HG03469 (cell line): ENCODE data around the gene COPS6.
A peak's percentile ranks its signal among the peaks of the same experiment; 100 is the strongest.

Experiments
- ATAC-seq: cut with Tn5 transposase; IDR thresholded peaks from one replicate; pipeline ENCODE4 v1.9.1; 2021; ENCODE audit warnings: mild to moderate bottlenecking, moderate library complexity, moderate number of reproducible peaks; ENCODE audit not compliant: unreplicated experiment

COPS6 gene

DNA sequence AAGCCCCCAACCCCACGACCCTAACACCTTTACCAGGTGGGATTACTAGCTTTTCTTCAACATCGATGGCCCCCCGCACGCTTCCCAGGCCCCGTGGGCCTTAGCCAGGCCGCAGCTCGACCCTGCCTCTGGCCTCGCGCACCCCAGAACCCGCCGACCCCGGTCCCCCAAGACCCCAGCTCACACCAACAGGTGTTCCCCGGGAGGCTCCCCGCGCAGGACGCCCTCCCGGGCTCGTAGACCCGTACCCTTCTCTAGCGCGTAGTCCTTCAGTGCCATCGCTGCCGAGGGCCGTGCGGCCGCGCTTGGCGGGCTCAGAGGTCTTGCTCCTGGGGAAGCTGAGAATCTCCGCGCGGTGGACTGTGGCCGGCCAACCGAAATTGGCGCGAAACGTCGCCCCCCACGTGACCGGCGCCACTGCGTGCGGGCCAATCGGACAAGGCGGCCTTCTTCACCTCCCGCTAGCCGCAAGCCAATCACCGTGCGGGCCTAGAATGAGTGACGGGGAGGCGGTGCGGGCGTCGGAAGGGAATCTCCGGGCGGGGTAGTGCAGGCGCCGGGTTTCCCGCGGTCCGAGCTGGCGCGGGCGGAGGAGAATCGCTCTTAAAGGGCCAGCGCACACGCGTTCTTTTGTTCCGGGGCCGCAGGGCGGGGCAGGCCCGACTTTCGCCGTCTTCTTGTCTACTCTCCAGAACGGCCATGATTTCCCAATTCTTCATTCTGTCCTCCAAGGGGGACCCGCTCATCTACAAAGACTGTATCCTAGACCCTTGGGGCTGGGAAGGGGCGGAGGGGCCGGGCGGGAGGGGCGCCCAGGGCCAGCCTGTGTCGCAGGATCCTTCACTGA lies 12.5 kb downstream of the COPS6 start, which contains the start of the genes AP4M1 and MCM7:
TSS of gene AP4M1 (plus strand) at position 628 of the 847 bp plus-strand sequence. CDS start at position 700, 72 bp downstream.
TSS of gene MCM7 (minus strand) at position 382 of the 847 bp plus-strand sequence. CDS start at position 279, 103 bp downstream.
- peak; percentile 55 for ATAC-seq

DNA sequence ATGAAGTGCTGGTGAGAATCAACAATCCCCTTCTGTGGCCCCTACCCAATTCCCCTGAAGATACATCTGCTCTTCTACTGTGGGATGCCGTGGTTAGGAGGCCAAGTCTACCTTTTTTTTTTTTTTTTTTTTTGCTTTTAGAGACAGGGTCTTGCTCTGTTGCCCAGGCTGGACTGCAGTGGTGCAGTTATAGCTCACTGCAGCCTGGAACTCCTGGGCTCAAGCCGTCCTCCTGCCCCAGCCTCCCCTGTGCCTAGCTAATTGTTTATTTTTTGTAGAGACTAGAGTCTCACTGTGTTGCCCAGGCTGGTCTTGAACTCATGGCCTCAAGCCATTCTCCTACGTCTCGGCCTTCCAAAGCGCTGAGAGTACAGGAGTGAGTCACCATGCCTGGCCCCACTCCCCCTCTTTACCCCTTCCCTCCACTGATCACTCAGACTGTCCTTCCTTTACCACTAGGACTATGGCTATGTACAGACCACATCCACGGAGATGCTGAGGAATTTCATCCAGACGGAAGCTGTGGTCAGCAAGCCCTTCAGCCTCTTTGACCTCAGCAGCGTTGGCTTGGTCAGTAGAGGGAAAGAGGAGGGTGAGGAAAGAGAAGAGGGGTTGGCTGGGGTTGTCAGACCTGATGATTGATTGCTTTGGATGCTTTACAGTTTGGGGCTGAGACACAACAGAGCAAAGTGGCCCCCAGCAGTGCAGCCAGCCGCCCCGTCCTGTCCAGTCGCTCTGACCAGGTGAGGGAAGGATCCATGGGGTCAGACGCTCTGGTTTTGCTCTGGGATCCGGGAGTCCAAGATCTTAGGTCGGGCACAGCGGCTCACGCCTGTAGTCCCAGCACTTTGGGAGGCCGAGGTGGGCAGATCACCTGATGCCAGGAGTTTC lies 14.4 kb downstream of the COPS6 start:
- ATAC-seq, result no peak

DNA sequence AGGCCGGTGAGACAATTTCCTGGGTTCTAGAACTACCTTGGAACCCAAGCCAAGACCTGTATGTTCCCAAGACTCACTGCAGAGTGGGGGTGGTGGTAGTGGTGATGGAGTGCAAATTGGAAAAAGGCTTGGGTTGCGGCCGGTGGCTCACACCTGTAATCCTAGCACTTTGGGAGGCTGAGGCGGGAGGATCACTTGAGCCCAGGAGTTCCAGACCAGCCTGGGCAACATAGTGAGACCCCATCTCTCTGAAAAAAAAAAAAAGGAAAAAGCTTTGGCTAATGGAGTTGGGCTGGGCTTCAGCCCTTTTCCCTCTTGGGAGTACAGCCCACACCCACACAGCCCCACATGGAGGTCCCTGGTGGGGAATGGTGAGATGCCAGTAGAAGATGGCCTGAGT lies 16.8 kb downstream of the COPS6 start:
- ATAC-seq, result no peak

DNA sequence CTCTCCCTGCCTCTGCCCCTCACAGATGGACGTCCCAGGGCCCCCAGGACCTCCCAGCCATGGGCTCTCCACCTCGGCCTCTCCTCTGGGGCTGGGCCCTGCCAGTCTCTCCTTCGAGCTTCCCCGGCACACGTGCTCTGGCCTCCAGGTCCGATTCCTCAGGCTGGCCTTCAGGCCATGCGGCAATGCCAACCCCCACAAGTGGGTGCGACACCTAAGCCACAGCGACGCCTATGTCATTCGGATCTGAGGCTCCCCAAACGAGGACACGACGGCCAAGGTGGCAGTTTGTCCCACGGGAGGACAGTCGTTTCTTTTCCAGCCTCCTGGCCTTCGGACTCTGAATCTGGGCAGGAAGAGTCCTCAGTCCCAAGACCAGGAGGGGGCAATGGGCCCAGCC lies 17.9 kb downstream of the COPS6 start:
- ATAC-seq, result no peak

DNA sequence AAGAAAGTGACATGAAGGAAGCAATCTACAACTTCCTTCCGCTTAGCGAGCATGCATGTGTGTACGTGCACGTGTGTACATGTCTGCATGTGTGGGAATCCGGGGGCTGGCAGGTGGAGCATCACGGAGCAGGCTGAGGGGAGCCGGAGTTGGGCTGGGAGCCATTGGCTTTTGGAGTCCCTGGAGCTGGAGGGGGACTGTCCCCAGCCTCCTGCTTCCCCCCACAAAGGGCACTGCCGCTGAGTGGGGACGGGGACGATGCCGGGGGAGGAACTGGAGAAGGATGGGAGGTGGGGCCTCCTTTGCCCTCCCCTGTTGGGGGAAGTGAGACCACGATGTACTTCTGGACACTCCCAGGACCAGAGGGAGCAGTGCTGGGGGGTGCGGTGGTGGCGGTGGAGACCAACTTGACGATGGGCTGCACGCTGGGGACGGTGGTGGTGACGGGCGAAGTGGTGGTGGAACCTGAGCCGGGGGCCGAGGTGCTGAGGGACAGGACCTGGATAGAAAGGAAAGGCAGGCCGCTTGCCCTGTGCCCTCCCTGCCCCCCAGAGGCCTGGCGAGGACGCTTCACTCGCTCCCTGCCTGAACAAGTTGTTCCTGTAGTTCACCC lies 18.5 kb downstream of the COPS6 start:
- ATAC-seq, result no peak

DNA sequence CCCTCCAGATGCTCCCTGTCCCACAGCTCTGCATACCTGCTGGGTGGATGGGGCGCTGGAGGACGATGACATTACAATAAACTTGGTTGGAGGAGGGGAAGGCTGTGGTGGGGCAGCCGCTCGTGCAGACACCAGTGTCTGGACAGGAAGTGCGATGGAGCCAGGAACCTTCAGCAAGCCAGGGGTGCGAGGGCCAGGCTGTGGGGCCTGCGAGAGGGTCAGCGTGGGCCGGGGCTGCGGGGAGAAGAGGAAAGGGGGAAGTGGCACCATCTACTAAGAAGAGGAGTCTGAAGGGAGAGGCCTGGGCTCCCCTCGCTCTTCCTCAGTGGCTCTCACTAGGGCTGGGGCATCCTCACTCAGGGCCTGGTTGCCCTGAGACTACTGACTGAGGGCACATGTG lies 19.1 kb downstream of the COPS6 start:
- ATAC-seq, result no peak

DNA sequence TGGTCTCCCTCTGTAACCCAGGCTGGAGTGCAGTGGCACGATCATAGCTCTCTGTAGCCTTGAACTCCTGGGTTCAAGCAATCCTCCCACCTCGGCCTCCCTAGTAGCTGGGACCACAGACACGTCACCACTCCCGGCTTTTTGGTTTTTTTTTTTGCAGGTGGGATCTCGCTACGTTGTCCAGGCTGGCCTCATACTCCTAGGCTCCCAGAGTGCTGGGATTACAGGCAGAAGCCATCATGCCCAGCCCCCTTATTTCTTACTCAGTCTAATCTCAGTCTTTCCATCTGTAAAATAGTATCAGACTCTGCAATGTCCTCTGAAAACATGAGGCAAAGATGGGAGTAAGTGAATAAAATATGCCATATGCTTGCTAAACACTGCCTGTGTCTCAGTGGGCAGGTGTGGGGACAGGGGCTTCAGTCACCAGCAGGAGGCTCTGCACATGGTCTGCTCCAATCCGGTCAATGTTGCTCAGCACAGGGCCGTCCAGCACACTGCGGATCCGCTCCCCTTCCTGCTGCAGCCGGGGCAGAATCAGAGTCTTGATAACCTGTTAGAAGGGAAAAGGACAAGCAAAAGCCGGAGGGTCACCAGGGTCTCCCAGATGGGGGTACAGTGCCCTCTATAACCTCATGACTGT lies 20.9 kb downstream of the COPS6 start:
- no peak for ATAC-seq

DNA sequence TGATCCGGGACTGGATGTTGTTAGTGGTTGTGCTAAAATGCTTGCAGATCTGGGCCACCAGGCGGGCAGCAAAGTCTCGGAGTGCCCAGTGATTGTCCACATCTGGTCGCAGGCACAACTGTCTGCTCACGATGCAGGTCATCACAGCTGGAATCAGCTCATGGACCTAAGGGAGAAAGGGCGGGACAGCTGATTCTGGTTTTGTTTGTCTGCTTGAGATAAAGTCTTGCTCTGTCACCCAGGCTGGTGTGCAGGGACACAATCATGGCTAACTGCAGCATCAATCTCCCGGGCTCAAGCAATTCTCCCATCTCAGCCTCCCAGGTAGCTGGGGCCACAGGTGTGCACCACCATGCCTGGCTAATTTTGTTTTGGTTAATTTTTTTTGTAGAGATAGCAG lies 22.4 kb downstream of the COPS6 start:
- ATAC-seq, result no peak

DNA sequence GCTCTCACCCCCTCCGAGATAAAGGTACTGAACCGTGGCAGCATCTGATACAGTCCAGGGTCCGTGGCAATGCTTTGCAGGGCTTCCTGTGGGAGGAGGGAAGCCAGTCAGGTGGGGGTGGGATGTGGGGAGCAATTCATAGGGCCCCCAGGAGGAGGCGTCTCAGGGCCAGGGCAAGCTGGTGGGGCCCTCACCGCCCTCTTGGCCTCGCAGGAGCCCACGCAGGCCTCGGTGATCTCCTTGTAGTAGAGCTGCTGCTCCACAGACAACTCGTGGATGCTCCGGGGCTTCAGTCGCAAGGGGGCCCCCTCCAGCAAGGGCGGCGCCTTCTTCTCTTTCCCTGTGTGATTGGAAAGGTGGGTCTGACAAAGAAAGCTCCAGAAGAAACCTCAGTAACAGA lies 23.1 kb downstream of the COPS6 start:
- no peak for ATAC-seq

DNA sequence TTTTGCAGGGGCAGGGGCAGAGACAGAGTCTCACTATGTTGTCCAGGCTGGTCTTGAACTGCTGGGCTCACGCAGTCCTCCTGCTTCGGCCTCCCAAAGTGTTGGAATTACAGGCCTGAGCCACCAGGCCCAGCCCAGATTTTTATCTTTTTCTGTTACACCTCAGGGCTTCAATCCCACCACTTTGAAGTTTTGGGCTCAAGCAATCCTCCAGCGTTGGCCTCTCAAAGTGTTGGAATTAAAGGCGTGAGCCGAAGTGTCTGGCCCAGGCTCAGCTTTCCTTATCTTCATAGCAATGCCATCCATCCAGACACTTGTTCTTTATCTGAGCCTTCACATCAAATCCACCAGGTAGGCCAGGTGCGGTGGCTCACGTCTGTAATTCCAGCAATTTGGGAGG lies 26.3 kb downstream of the COPS6 start:
- no peak for ATAC-seq

DNA sequence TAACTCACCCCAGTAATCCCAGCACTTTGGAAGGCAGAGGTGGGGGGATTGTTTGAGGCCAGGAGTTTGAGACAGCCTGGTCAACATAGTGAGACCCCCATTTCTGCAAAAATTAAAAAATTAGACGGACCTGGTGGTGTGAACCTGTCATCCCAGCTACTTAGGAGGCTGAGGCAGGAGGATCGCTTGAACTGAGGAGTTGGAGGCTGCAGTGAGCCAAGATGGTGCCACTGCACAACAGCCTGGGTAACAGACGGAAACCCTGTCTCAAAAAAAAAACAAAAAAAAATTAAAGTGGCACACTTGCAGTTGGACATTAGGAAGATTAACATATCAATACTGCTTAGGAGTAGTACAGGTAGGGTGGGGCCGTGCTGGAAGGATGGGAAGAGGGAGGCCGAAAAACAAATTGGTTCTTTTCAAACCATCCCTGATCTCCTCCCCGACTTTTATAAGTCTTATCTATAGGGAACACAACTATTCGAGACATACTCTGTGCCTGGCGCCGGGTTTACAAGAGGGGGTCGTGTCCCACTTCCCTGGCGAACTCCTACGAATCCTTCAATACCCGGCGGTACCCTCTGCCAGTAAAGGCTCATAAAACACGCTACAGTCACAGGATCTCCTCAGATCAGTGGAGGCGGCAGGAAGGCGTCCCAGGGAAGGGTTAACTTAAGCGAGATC lies 29.8 kb downstream of the COPS6 start:
- no peak for ATAC-seq

DNA sequence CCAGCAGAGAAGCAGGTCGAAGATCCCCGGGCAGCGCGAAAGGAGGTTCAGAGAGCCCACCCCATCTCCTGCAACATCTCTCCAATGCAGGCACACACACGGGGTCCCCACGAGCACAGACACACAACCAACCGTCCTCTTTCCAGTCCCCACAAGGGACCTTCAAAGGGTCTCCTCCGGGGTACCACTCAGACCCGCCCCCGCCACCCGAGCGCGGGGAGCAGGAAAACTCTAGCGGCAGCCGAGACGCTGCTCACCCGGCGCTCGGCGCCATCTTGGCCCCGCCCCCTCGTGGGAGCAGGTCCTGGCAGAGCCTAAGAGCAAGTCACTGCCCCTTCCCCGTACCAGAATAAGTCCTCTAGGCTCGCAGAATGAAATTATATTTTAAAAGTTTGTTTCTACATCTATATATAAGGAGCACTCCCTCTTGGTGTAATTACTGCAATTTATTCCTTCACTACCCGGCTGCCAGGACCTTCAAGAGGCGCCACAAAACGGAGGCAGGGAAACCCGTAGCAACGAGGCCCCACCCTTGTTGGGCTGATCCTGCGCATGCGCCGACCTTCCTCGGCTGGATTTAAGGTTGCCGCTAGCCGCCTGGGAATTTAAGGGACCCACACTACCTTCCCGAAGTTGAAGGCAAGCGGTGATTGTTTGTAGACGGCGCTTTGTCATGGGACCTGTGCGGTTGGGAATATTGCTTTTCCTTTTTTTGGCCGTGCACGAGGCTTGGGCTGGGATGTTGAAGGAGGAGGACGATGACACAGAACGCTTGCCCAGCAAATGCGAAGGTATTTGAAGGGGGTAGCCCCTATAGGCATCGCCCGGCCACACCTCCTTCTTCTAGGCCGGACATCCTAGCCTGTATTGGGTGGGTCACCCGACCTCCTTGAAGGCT lies 30.6 kb downstream of the COPS6 start, which contains the start of the genes CNPY4 and TAF6:
TSS of gene CNPY4 (plus strand) at position 563 of the 898 bp plus-strand sequence. CDS start at position 674, 111 bp downstream.
TSS of gene TAF6 (minus strand) at position 287 of the 898 bp plus-strand sequence. CDS start 5,149 bp downstream, outside the sequence.
- no peak for ATAC-seq

DNA sequence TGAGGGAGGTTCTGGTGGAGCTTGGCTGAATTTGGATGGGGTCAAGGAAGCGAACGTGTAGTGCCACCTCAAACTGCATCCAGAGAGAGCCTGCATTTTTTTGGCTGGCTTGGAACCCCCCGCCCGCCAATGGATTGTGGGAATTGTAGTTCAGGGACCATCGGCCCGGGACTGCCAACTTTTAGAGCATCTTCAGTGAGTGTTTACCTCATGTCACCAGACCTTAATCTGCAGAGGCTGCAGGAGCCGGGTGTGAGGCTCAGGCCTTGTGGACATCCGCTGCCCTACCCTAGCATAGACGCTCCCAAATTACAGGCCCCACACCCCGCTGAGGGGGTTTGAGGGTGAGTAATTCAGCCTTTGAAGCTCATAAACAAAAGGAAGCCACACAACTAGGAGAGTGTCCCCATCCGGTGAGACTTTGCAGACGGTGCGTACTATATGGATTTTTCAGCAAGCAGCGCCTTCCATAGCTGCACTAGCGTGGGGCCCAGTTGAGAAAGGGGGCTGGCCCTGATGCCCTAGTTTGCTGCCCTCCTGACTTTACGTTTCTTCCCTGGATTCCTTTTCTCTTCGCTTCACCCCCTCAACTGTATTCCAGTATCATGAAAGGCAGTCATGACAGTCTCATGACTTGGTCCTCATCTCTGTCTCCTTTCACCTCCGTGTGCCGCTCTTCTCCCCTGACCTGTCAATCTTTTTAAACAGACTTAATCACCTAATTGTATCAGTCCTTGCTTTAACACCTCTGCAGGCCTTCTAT lies 31.4 kb downstream of the COPS6 start:
- no peak for ATAC-seq

DNA sequence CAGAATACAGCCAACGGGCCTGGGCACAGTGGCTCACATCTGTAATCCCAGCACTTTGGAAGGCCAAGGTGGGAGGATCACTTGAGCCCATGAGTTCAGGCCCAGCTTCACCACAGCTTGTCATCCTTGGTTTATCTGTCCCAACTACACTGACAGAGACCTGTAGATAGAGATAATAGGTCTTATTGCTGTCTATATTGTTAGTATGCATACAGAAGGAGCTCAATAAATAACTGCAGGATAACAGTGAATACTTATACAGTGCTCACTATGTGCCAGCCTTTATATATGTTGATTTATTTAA lies 31.9 kb downstream of the COPS6 start:
- no peak for ATAC-seq

DNA sequence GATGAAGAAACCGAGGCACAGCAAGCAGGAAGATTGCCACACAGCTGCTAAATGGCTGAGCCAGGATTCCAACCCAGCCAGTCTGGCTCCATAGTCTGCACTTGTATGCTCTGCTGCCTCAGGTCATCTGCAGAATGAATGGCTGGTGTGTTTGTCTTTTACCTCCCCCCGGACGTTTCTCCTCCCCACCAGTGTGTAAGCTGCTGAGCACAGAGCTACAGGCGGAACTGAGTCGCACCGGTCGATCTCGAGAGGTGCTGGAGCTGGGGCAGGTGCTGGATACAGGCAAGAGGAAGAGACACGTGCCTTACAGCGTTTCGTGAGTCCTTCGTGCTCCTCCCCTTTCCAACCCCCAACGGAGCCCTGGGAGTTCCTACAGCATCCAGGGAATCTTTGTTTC lies 33.3 kb downstream of the COPS6 start:
- no peak for ATAC-seq

DNA sequence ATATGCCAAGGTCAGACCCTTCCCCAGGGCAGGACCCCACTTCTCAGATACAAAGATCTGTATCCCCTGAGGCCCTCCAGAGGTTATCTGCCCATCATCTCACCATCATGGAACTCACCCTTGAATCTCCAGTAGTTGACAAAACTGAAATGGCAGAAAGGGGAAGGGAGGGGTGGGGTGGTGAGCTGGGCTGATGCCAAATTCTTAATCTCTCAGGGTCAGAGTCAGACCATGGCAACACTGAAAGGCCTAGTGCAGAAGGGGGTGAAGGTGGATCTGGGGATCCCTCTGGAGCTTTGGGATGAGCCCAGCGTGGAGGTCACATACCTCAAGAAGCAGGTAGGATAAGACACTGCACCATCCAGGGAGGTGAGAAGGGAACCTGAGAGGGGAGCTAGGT lies 33.8 kb downstream of the COPS6 start:
- ATAC-seq, result no peak

DNA sequence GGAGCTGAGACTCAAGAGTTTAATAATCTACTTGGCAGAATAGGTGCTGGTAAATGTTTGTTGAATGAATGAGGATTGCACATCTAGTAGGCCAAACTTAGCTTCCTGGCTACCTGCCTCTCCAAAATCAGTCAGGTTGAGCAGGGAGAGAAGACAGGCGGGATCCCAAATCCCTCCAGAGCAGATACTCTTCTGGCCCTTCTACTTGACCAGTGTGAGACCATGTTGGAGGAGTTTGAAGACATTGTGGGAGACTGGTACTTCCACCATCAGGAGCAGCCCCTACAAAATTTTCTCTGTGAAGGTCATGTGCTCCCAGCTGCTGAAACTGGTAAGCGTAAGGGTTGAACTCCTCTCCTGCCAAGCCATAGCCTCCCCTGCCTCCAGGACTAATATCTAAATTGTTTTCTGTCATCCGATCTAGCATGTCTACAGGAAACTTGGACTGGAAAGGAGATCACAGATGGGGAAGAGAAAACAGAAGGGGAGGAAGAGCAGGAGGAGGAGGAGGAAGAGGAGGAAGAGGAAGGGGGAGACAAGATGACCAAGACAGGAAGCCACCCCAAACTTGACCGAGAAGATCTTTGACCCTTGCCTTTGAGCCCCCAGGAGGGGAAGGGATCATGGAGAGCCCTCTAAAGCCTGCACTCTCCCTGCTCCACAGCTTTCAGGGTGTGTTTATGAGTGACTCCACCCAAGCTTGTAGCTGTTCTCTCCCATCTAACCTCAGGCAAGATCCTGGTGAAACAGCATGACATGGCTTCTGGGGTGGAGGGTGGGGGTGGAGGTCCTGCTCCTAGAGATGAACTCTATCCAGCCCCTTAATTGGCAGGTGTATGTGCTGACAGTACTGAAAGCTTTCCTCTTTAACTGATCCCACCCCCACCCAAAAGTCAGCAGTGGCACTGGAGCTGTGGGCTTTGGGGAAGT lies 35.8 kb downstream of the COPS6 start:
- ATAC-seq, result no peak
